Esophagus muscularis mucosa (tissue), 4 donors: ENCODE data around the gene POLN.

Experiments
- EP300 ChIP-seq: sonication (generic); formaldehyde crosslinking; IDR thresholded peaks from one replicate; pipeline ENCODE4 v1.6.1; 2017; ENCODE audit warnings: antibody characterized with exemption
- POLR2A ChIP-seq: fragments of 450-650 bp; IDR thresholded peaks from one replicate; pipeline ENCODE4 v1.6.1; 2017; ENCODE audit warnings: antibody characterized with exemption, moderate library complexity, mild to moderate bottlenecking, low read depth
- POLR2AphosphoS5 ChIP-seq, 2 donors: sonication (generic); formaldehyde crosslinking; IDR thresholded peaks; one replicate each; pipeline ENCODE4 v1.6.1; 2017; ENCODE audit warnings: antibody characterized with exemption in 2 of 2
- TF ChIP-seq, protein P1 (sequence below), 3 experiments: fragments of 200-600 bp in 2 of 3; fragments of 450-650 bp in 1 of 3; sonication (generic) in 2 of 3; IDR thresholded peaks; one replicate each; pipeline ENCODE4 v1.5.1; 2017 to 2019; ENCODE audit warnings: antibody characterized with exemption in 3 of 3, mild to moderate bottlenecking in 2 of 3, moderate library complexity in 1 of 3

DNA sequence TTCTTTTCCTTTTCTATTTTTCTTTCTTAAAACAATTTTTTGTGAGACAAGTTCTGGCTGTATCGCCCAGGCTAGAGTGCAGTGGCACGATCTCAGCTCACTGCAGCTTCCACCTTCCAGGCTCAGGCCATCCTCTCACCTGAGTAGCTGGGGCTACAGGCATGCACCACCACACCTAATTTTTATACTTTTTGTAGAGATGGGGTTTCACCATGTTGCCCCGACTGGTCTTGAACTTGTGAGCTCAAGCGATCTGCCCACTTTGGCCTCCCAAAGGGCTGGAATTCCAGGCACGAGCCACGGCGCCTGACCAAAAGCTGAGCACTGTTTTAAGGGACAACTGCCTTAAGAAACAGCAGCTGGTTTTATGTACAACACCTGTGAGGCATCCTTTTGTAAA lies 192.1 kb downstream of the POLN start:
- no peak for TF ChIP-seq POLR2A
- no peak for TF ChIP-seq POLR2AphosphoS5 (IDR thresholded peaks at IDR 0.05)
- no peak for TF ChIP-seq EP300
- TF ChIP-seq, protein P1, sequence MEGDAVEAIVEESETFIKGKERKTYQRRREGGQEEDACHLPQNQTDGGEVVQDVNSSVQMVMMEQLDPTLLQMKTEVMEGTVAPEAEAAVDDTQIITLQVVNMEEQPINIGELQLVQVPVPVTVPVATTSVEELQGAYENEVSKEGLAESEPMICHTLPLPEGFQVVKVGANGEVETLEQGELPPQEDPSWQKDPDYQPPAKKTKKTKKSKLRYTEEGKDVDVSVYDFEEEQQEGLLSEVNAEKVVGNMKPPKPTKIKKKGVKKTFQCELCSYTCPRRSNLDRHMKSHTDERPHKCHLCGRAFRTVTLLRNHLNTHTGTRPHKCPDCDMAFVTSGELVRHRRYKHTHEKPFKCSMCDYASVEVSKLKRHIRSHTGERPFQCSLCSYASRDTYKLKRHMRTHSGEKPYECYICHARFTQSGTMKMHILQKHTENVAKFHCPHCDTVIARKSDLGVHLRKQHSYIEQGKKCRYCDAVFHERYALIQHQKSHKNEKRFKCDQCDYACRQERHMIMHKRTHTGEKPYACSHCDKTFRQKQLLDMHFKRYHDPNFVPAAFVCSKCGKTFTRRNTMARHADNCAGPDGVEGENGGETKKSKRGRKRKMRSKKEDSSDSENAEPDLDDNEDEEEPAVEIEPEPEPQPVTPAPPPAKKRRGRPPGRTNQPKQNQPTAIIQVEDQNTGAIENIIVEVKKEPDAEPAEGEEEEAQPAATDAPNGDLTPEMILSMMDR (IDR thresholded peaks at IDR 0.05) = no peak
